HepG2 (cell line): ENCODE measurements around the gene SPATS2. TPM values are rescaled to one million over a fixed set of nuclear protein-coding genes. Genes with fewer than 3 reads are reported as not detected.

Source experiments
- ATAC-seq: fragments of 200-7000 bp; cut with Tn5 transposase; 3 replicates; pipeline ENCODE4 v1.9.1; 2020; ENCODE audit warnings: mild to moderate bottlenecking, moderate library complexity
- BruUV-seq: library from RNA; stranded (reverse); fragments of 400-500 nt; replicated peaks from 2 replicates; lab custom pipeline; 2021; lab: Mats Ljungman, UMichigan
- CTCF ChIA-PET: fragments of 300-600 bp; formaldehyde crosslinking; extraction: SDS; loops from one replicate; lab custom pipeline; 2021; ENCODE audit warnings: low total read pairs, inconsistent platforms, low intra/inter-chr PET ratio; lab: Yijun Ruan, JAX
- POLR2A ChIA-PET: fragments of 350-600 bp; sonication (Branson Sonifier 250); formaldehyde crosslinking; loops from one replicate; lab custom pipeline; 2020; ENCODE audit warnings: antibody characterized with exemption, inconsistent platforms; lab: Yijun Ruan, JAX
- DNase-seq: peaks from one replicate; pipeline ENCODE4 v3.0.0-alpha.2; 2015; ENCODE audit warnings: low spot score
- FAIRE-seq: peaks from 3 replicates; lab custom pipeline; 2011; peaks lifted over from hg19 to GRCh38; lab: Jason Lieb, UNC
- H2AFZ ChIP-seq: one replicate; pipeline ENCODE4 v1.6.1; 2011; ENCODE audit warnings: low read length, inconsistent platforms
- H3K27ac ChIP-seq: fragments of 300-600 bp; 3 replicates; pipeline ENCODE4 v1.8.0; 2011; ENCODE audit warnings: mixed run types, mild to moderate bottlenecking, mixed read lengths, low read length, inconsistent platforms; ENCODE audit not compliant: insufficient read depth; ENCODE audit errors: extremely low read length
- H3K27me3 ChIP-seq, 2 experiments: fragments of 200-600 bp in 1 of 2; 2 replicates in 1 of 2; 3 replicates in 1 of 2; pipeline versions ENCODE4 v1.6.0 to v1.8.0; 2011; ENCODE audit warnings: low read length in 2 of 2, mild to moderate bottlenecking in 2 of 2, moderate library complexity in 2 of 2, inconsistent platforms in 1 of 2; ENCODE audit not compliant: insufficient read depth in 2 of 2, control insufficient read depth in 1 of 2
- H3K36me3 ChIP-seq, 2 experiments: fragments of 200-600 bp in 1 of 2; replicated peaks in 1 of 2; 2 replicates in 1 of 2; 3 replicates in 1 of 2; pipeline versions ENCODE4 v1.5.1 to v1.8.0; 2011; ENCODE audit warnings: low read length in 2 of 2, inconsistent platforms in 1 of 2; ENCODE audit not compliant: insufficient read depth in 2 of 2, control insufficient read depth in 1 of 2
- H3K4me1 ChIP-seq: 2 replicates; pipeline ENCODE4 v1.5.1; 2012; ENCODE audit warnings: low read length, inconsistent platforms; ENCODE audit not compliant: insufficient read depth
- H3K4me2 ChIP-seq: 2 replicates; pipeline ENCODE4 v1.6.0; 2011; ENCODE audit warnings: low read depth, low read length, inconsistent platforms
- H3K4me3 ChIP-seq, 3 experiments: fragments of 200-600 bp in 1 of 3; sonication (generic), shearing (Covaris generic) in 1 of 3; replicated peaks in 1 of 3; 2 replicates each; pipeline ENCODE4 v1.5.1; 2011 to 2016; ENCODE audit warnings: low read length in 3 of 3, inconsistent platforms in 2 of 3, low read depth in 2 of 3, mild to moderate bottlenecking in 2 of 3, control low read depth in 1 of 3, mixed read lengths in 1 of 3; ENCODE audit not compliant: insufficient read depth in 1 of 3
- H3K79me2 ChIP-seq: one replicate; pipeline ENCODE4 v1.6.1; 2011; ENCODE audit warnings: low read length, inconsistent platforms; ENCODE audit not compliant: insufficient read depth
- H3K9ac ChIP-seq: 2 replicates; pipeline ENCODE4 v1.6.0; 2011; ENCODE audit warnings: mild to moderate bottlenecking, low read depth, low read length, inconsistent platforms; ENCODE audit not compliant: insufficient read depth
- H3K9me3 ChIP-seq: 2 replicates; pipeline ENCODE4 v1.5.1; 2012; ENCODE audit warnings: mild to moderate bottlenecking, low read length
- H4K20me1 ChIP-seq: 2 replicates; pipeline ENCODE4 v1.6.0; 2011; ENCODE audit warnings: inconsistent platforms, mild to moderate bottlenecking, low read length, moderate library complexity; ENCODE audit not compliant: insufficient read depth
- KLF9 ChIP-seq: IDR thresholded peaks from 2 replicates; pipeline ENCODE4 v1.6.1; 2016; ENCODE audit warnings: low read depth
- MIER2 ChIP-seq: IDR thresholded peaks from 2 replicates; pipeline ENCODE4 v1.6.1; 2016; ENCODE audit warnings: missing biosample characterization, missing genetic modification reagents
- MYC ChIP-seq: sonication (generic); formaldehyde crosslinking; IDR thresholded peaks from 2 replicates; pipeline ENCODE4 v1.9.0; 2021; ENCODE audit warnings: missing genetic modification reagents, borderline replicate concordance
- NFE2 ChIP-seq: sonication (generic); formaldehyde crosslinking; IDR thresholded peaks from 2 replicates; pipeline ENCODE4 v1.4.0; 2020; ENCODE audit warnings: missing genetic modification reagents
- RCOR2 ChIP-seq: IDR thresholded peaks from 2 replicates; pipeline ENCODE4 v1.6.1; 2016; ENCODE audit warnings: missing biosample characterization, missing genetic modification reagents
- STAT5B ChIP-seq: sonication (generic); formaldehyde crosslinking; IDR thresholded peaks from 2 replicates; pipeline ENCODE4 v1.4.0; 2020; ENCODE audit warnings: missing genetic modification reagents
- SYNCRIP ChIP-seq: fragments of 200-400 bp; formaldehyde crosslinking; IDR thresholded peaks from 2 replicates; pipeline ENCODE4 v1.6.1; 2018; ENCODE audit warnings: mild to moderate bottlenecking, low read depth, low read length; ENCODE audit not compliant: insufficient read depth
- ZKSCAN5 ChIP-seq: sonication (generic); formaldehyde crosslinking; IDR thresholded peaks from 2 replicates; pipeline ENCODE4 v1.5.1; 2020; ENCODE audit warnings: mild to moderate bottlenecking, missing genetic modification reagents
- ZNF709 ChIP-seq: sonication (generic); formaldehyde crosslinking; IDR thresholded peaks from 2 replicates; pipeline ENCODE4 v1.5.0; 2020; ENCODE audit warnings: mild to moderate bottlenecking, missing genetic modification reagents
- WGBS: methylation state at CpG from one replicate; pipeline ENCODE4 v1.1.6; 2017; ENCODE audit warnings: low lambda C conversion rate; 5-methylcytosine and 5-hydroxymethylcytosine counted together
- in situ Hi-C: cut with HindIII; loops from 2 replicates; pipeline ENCODE4 v1.10.0; 2017; ENCODE audit warnings: low pct_unique_long_range_greater_than_20kb; ENCODE audit not compliant: extremely low pct_ligation_motif_present
- intact Hi-C: fragments of 100-400 bp; cut with micrococcal nuclease; formaldehyde crosslinking; loops from one replicate; pipeline ENCODE4 v1.10.0; 2022; ENCODE audit not compliant: unreplicated experiment
- polyA plus RNA-seq, 8 experiments: library from polyadenylated mRNA; depleted of rRNA in 3 of 8; stranded (reverse) in 7 of 8; unstranded in 1 of 8; fragments of >200 nt; fragmentation: Illumina TruSeq in 4 of 8; extraction: Trizol in 4 of 8; gene quantifications; 2 replicates each; pipeline versions ENCODE4 v1.2.1 to v1.2.3, GENCODE V29; 2011 to 2016; ENCODE audit warnings: low read depth in 4 of 8, missing spikeins in 1 of 8, mixed read lengths in 1 of 8; ENCODE audit not compliant: insufficient read depth in 1 of 8
- total RNA-seq, 5 experiments: library from RNA; depleted of rRNA; stranded (reverse); fragments of >200 nt; fragmentation: Illumina TruSeq; extraction: Trizol; gene quantifications; 2 replicates each; pipeline ENCODE4 v1.2.3, GENCODE V29; 2016; ENCODE audit warnings: low read depth in 1 of 5
- TF ChIP-seq, protein P1 (sequence below): IDR thresholded peaks from 2 replicates; pipeline ENCODE4 v1.6.1; 2016; ENCODE audit warnings: missing compliant biosample characterization, missing genetic modification reagents, borderline replicate concordance

Gene SPATS2
- total and polyA plus RNA-seq, 2 of the 13 experiments (the other 11 are each of a cell fraction or from before 2014, with no cell fraction given): 19.3 to 28.1 TPM

DNA sequence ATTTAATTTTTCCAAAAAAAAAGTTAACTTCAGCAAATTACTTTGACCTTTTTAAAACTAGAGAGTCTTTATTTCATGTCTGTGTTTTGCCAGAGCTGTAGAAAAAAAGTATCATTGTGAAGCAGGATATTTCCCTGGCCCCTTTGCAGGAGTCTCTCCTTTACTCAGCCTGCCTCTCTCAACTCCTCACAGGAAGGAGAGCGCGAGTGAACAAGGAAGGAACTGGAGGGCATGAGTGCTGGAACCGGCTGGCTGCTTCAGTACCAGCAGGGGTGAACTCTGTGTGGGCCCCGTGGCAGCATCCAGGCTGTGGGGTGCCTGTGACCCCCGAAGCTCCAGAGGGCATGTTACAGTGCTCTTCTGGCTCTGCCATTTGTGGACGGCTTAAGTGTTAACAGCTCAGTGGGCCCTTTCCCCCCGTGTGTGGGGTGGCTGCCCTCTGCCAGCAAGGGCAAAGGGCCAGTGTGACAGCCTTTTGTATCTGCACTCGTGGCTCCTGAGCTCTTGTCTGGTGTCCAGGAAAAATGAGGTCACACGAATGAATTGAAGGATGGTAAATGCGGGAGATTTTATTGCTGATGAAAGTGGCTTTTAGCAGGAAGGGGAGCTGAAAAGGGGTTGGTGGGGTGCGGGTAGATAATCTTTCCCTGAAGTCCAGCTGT, 95.0 kb downstream of the SPATS2 start:
- FAIRE-seq (no peak), ATAC-seq (no peak), DNase-seq (no peak)
- H3K9me3 ChIP-seq: no peaks in the 10 kb centered on the region
- H3K27ac ChIP-seq: no peak overlapping the region
- H3K36me3 ChIP-seq: peaks cover 3 to 8% of the 10 kb centered on the region in 2 experiments
- intact Hi-C loops (no loop called here), in situ Hi-C loops (no loop called here)
- ChIA-PET CTCF (no interaction called here), POLR2A (no interaction called here)
- no peaks in the 10 kb centered on the region for H4K20me1 ChIP-seq
- 91% methylated on average over 11 of the region's 11 CpGs for WGBS
- no peak overlapping the region for H3K4me3 ChIP-seq
- TF ChIP-seq MIER2 (no peak), ZNF709 (no peak), ZKSCAN5 (no peak), KLF9 (no peak), SYNCRIP (no peak), MYC (CRISPR knock-in tag) (no peak), STAT5B (CRISPR knock-in tag) (no peak), RCOR2 (CRISPR knock-in tag) (no peak), NFE2 (CRISPR knock-in tag) (no peak)
- TF ChIP-seq, protein P1, sequence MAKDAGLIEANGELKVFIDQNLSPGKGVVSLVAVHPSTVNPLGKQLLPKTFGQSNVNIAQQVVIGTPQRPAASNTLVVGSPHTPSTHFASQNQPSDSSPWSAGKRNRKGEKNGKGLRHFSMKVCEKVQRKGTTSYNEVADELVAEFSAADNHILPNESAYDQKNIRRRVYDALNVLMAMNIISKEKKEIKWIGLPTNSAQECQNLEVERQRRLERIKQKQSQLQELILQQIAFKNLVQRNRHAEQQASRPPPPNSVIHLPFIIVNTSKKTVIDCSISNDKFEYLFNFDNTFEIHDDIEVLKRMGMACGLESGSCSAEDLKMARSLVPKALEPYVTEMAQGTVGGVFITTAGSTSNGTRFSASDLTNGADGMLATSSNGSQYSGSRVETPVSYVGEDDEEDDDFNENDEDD (CRISPR knock-in tag): no peak
- TF ChIP-seq, all 625 proteins: peak for 0
- H3K4me2 ChIP-seq: no peak overlapping the region
- H3K4me1 ChIP-seq: no peaks in the 10 kb centered on the region
- no peak overlapping the region for H3K9ac ChIP-seq
- no peaks in the 10 kb centered on the region for H3K79me2 ChIP-seq
- no peaks in the 10 kb centered on the region for H3K27me3 ChIP-seq
- BruUV-seq: no TSS peak
- H2AFZ ChIP-seq: no peak overlapping the region
